ENCODE results near the gene TRIM46.
A peak's percentile ranks its signal among the peaks of the same experiment; 100 is the strongest.

Gene TRIM46

DNA sequence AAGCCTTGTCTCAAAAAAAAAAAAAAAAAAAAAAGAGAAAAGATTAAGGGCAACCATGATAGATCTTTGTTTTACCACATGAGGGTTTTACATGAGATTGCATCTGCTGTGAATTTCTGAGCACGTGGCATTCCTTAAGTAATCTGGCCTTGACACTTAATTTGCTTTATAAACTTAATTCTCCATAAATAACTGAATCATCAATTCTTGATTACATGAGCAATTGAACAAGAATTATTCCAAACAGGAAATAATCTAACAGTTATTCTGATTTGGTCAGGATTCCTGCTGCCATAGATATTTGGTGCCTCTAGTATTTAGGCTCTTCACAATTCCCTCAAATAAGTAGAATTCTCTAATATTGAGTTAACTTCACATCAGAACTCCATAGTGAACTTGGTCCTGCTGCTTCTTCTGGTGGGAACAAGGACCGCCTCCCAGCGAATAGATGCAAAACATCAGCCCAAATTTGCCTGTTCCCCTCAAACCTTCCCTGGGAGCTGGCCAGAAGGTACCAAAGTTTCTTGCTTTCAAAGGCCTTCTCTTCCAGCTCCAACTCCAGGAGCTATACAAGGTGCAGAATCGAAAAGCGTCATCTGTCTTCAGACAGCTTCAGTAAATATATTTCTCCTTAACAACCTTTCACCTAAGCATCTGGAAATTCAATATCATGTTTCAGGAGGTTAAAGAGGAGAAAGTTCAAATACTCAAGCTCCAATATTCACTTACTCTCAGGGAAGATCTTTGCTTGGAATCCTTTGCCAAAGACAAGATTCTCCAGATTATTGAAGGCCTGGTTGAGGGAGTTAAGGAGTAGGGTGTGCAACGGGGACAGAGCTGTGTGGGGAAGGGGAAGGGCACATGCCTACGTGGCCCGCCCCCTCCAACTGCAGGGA lies 1.6 kb upstream of the TRIM46 start:
- DNase-seq = no peak

DNA sequence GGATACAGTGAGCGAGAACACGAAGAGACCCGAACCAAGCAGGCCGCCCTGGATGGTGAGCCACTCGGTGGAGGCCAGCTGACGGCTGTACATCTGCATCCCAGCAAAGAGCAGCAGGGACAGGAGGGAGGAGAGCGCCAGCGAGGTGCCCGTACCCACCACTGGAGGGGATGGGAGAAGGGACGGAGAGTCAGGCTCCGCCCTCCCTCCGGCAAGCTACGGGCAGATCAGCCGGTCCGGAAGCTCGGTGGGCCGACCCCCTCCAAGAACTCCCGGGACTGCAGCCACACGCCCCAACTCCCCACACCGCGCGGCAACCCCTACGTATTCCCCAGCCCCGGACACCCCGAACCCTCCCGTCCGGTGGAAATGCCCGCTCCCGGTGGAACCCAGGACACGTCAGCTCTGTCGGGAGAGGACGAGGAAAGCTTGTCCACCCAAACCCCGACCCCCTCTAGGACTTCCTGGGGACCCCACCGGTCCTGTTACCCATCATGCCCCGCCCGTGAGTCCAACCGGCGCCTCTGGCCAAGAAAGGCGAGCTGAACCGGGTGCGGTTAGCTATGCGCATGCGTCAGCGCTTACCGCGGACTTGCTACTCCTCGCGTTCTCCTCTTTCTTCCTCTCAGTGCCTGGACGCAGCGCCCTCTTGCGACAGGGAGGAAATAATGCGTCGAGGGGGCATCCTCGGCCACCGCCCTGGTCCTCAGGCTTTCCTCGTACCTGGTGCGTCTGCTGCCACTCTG lies 744 bp upstream of the TRIM46 start, which contains the start of gene KRTCAP2:
Gene KRTCAP2 (minus strand): TSS at position 573 of the 746 bp plus-strand sequence. CDS start 80 bp downstream, at position 493.
- DNase-seq = peak; percentile 90

DNA sequence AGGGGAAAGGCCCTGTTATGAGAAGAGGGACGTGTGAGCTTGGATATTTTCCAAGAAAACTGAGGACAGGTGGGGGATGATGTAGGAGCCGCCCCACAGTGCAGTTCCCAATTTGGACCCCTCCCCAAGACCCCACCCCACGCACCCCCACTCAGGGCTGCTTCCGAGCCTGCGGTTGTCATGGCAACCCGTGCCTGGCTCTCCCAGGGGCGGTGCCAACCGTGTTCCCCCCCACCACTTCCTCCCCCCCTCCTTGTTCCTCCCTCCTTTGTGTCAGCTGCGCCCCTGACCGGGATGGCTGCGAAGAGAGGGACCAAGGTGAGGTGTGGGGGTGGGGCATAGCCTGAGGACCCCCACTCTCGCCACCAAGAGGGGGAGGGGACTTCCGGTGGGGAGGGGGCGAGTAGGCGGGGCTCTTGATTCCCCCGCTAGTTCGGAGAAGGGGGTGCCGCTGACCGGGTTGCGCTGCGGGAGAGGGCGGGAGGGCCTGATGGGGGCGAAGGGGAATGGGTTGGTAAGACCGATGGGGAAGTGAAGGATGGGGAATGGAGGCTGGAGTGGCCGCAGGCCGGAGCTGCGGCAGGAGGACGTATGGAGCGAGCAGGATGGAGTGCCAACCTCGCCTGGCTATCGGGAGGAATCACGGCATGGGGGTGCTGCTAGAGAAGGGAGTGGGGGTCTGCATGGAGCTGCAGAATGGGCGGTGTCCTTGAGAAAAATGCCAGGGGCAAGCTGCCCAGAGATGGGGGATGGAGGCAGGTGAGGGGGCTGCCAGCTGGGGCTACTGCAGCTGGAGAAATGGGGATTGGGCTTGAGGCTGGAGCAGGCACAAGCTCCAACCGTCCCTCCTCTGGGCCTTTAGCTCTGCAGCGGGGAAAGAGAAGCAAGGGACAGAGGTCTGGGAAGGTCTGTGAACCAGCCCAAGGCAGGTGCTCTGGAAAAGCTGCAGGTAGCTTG lies 953 bp downstream of the TRIM46 start:
- DNase-seq = no peak

DNA sequence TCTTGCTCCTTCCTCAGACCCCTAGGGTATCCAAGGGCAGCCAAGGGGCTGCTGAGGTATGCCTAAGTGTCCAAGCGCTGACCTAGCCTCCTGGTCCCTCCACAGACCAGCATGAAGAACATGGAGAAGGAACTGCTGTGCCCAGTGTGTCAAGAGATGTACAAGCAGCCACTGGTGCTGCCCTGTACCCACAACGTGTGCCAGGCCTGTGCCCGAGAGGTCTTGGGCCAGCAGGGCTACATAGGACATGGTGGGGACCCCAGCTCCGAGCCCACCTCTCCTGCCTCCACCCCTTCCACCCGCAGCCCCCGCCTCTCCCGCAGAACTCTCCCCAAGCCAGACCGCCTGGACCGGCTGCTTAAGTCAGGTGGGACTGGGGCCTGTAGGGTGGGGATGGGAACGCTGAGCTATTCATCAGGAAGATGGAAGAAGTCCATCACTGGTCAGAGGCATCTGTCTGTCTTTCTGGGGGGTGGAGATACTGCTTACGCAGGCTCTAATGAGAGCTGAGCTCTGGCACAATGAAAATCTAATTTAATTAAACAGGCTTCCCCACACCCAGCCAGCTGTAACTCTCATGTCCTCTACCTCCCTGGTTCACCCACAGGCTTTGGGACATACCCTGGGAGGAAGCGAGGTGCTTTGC lies 1.8 kb downstream of the TRIM46 start:
- no peak for DNase-seq

DNA sequence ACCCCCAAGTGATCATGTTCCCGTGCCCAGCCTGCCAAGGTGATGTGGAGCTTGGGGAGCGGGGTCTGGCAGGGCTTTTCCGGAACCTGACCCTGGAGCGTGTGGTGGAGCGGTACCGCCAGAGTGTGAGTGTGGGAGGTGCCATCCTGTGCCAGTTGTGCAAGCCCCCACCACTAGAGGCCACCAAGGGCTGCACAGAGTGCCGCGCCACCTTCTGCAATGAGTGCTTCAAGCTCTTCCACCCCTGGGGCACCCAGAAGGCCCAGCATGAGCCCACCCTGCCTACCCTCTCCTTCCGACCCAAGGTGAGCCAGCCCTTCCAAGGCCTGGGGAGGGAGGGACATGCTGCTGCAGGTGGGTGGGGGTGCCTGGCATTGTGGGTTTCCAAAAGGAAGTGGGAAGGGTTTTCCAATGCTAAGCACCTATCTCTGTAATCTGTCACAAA lies 2.3 kb downstream of the TRIM46 start:
- no peak for DNase-seq

DNA sequence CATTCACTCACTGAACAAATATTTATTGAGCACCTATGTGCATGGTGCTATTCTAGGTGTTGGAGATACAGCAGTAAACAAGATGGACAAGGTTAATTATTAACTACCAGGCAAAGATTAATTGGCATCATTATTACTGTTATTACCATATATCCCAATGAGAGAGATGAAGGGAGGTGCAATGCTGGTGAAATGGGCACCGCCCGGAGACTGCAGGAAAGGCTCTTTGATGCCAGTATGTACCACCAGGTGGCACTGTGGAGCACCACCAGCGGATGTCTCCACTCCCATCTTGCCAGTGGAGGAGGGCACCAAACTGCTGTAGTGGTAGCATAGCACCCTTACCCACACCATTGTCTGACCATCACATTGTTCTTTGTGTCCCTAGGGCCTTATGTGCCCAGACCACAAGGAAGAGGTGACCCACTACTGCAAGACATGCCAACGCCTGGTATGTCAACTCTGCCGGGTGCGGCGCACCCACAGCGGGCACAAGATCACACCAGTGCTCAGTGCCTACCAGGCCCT lies 3.0 kb downstream of the TRIM46 start:
- peak; percentile 27 for DNase-seq

DNA sequence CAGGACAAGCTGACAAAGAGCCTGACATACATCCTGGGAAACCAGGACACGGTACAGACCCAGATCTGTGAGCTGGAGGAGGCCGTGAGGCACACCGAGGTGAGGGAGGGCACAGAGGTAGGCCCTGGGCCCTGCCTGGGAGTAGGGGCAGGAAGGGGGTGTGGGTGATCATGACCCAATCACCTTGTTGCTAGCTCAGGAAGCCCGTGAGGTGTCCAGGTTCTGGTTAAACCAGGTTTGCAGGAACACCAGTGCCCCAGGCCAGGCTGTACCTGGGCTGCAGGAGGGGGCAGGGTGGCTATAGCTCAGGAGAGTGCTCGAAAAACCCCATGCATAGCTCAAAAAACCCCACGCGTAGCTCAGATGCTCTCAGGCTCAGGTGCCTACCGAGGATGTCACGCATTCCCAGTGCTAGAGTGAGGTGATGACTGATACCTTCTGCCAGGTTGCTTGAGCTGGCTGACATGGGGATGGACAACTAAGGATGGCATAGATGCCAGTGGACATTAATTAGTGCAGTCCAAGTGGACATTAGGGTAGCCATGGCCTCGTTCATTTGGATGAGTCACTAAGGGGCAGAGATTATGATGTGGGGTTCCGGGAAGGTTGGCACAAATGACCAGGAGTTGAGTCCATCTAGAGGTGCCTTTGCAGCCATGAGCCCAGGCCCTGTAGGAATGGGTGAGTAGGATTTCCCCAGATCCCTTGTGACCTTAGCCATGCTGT lies 3.7 kb downstream of the TRIM46 start:
- no peak for DNase-seq

DNA sequence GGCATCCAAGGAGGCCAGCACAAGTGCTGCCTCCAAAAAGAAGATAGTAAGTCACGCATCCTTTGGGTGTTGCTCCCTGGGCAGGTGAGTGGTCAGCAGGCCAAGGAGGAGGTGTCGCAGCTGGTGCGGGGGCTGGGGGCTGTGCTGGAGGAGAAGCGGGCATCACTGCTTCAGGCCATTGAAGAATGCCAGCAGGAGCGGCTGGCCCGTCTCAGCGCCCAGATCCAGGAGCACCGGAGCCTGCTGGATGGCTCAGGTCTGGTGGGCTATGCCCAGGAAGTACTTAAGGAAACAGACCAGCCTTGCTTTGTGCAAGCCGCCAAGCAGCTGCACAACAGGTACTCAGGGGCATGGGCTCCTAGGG lies 4.3 kb downstream of the TRIM46 start:
- no peak for DNase-seq

DNA sequence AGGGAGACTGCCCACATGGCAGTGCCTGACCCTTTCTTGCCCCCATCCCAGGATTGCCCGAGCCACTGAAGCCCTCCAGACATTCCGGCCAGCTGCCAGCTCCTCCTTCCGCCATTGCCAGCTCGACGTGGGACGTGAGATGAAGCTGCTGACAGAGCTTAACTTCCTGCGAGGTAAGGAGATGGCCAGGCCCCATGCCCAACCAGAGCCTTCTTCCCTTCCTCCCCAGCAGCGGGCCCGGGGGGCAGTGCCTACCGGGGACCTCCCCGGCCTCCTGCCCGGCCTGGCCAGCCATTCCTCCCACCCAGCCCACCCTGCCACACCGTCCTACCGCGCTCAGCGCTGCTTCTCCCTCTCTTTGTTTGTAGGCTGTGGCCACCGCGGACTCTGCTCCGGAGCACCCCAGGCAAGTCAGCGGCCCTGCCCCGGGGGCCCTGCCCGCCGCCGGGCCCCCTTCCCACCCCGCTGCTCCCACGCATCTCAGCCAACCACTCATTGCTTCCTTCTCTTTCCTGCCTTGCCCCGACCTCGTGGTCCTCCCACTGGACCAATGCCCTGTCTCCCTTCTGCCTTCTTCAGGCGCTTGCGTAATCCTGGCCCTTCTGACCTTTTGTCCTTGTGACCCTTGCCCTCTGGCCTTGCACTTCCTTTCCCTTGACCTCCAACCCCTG lies 4.9 kb downstream of the TRIM46 start:
- no peak for DNase-seq

DNA sequence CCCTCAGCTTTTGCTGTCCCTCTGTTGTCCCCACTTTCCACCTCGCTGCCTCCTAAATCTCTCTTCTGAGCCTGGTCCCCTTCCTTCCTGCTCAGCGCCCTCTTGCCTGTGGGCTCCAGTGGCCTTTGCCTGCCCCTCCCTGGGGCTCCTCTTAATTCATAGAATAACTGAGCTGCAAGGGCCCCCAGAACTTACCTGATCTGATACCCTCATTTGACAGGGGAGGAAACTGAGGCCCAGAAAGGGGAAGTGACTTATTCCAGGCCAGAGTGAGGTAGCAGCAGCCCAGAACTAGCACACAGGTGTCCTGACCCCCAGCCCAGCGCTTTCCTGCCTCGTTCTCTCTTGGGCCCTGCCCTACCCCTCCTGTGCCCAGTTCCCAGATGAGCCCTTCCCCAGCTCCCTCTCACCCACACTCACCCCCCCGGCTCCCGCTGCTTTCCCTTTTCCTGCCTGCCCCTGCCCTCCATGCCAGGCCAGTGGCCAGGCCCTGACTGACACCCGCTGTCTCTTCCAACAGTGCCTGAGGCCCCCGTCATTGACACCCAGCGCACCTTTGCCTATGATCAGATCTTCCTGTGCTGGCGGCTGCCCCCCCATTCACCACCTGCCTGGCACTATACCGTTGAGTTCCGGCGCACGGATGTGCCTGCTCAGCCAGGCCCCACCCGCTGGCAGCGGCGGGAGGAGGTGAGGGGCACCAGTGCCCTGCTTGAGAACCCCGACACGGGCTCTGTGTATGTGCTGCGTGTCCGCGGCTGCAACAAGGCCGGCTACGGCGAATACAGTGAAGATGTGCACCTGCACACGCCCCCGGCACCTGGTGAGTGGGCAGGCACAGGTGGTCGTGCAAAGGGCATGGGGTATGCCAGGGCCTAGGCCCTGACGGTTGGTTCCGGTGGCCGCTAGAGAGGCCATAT lies 5.7 kb downstream of the TRIM46 start:
- no peak for DNase-seq

DNA sequence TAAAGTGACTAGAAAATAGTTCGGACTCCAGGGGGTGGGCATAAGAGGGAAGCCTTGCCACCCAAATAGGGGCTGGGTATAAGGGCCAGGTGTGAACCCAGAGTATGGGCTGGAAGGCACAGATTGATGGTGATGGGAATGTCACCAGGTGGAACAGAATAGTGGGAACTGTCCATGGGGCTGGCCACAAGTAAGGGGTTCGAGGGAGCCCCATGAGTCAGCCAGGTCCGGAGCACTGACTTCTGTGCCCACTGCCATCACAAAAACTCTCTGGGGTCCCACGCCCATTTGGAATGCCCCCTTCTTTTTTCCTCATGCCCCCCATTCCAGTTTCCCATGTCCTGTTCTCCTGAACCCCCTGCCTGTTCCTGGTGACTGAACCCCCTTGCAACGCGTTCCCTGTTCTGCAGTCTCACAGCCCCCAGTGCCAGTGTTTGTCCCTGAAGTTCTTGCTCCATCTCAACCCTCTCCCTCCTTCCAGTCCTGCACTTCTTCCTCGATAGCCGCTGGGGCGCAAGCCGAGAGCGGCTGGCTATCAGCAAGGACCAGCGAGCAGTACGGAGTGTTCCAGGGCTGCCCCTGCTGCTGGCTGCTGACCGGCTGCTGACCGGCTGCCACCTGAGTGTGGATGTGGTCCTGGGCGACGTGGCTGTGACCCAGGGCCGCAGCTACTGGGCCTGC lies 7.9 kb downstream of the TRIM46 start:
- DNase-seq = no peak

DNA sequence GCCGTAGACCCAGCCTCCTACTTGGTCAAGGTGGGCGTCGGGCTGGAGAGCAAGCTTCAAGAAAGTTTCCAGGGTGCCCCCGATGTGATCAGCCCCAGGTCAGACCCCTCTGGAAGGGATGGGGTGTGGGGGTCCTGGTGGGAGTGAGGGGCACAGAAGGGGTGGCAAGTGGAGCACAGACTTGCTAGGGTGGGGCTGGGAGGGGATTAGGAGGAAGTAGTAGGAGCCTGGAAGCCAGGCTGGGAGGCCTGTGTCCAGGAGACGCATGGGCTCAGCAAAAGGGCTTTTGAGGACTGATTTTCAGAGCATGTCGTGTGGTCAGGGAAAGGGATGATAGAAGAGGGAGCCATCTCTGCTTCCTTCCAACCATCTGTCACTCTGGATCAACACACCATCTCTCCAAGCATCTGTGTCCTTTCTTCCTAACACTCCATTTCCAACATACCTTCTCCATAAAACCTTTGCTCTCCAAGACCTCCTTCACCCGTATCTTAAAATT lies 8.5 kb downstream of the TRIM46 start:
- DNase-seq = no peak

DNA sequence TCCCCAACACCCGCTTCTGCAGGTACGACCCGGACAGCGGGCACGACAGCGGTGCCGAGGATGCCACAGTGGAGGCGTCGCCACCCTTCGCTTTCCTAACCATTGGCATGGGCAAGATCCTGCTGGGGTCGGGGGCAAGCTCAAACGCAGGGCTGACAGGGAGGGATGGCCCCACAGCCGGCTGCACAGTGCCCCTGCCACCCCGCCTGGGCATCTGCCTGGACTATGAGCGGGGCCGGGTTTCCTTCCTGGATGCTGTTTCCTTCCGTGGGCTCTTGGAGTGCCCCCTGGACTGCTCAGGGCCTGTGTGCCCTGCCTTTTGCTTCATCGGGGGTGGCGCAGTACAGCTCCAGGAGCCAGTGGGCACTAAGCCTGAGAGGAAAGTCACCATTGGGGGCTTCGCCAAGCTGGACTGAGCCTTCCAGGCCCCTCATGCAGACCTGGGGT lies 10.1 kb downstream of the TRIM46 start:
- no peak for DNase-seq

DNA sequence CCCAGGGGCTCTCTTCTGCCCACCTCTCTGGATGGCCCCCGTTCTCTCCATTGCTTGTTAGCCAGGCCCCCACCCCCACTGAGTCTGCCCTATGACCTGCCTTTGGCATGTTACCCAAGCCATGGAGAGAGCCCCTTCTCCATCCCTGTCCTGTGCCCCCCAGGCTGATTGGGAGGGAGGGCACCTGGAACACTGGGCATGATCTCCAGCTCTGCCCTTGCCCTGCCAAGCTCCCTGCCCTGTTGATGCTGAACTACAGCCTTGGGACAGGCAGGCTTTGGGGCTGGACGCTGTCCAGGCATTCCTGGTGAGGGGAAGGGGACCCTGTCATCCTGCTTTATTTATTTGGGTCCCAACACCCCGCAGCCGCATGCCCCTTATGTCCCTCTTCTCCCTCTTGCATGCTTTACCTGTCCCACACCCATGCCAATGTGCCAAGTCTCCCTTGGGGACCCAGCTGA lies 10.7 kb downstream of the TRIM46 start:
- DNase-seq = no peak

DNA sequence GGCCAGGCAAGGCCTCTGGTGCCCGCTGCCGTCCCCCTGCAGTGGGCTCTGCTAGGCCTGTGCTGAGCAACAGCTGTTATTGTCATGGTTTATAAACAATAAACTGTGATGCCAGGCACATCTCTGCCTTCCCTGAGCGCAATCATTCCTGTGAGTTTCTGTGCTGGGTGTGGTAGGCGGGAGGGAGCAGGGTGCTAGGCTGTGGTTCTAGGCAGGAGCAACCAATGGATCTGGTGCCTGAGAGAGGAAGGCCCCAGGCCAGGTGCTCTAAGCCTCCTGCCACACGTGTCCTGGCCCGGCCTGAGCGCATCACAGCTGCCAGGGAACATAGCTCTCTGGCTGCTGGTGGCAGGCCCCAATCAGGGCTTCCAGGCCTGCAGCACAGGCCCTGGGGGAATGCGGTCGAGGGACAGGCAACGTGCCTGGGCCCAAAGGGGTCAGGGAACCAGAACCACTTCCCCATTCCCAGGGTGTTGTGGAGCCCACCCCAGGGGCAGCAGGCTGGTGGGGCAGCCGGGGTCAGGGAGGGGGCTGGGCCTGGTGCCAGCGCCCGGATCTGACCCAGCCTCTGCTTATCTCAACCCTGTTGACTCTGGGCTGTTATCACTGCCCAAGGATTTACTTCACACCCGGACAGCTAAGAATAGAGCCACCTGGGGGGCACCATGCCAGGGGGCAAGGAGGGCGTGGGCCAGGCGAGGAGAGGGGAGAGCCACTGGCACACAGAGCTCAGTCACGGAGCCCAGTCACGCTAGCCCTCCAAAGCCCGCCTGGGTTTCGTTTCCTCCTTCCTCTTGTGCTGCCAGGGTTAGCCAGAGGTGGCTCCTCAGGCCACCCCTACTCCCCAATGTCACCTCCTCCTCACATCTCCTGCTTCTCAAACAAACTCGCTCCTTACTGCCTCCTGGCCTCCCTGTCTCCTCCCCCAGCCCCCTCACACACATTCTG lies 11.5 kb downstream of the TRIM46 start:
- DNase-seq = no peak

DNA sequence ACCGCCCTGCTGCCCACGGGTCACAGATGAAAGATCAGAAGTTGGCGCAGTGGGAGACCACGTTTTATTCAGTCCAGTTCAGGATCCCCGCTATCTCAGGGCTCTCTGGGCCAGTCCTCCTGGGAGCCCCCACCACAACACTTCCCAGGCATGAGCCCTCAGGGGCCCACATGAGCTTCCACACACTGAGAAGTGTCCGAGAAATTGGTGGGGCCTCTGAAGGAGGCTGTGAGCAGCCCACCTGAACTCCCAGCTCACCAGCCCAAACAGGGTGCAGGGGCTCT lies 12.1 kb downstream of the TRIM46 start:
- DNase-seq = no peak

DNA sequence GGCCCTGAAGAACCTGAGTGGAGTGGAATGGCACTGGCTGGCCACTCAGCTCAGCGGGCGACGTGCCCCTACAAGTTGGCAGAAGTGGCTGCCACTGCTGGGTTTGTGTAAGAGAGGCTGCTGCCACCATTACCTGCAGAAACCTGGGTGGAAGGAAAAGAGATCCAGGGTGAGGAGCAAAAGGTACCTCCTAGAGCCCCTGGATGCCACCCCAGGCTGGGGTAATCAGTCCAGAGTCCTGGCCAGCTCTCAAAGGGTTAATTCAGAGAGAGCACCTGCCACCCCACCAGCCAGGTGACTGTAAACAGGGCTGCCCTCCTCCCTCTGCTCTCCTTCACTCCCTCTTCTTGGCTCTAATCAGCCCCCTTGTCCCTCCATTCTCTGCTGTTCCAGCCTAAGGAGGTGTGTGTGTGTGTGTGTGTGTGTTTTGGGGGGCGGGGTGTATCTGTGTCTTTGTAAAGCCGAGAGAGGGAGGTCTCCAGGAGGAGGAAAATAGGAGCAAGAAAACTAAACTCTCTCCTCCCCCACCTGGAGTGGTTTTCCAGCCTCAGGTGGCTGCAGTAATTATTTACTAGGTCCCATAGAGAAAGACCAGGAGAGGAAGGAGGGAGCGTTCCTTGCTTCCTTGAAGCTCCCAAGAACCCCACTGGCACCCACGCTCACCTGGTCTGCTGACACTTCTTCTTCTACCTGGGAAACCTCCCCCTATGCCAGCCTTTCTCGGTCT lies 12.6 kb downstream of the TRIM46 start:
- DNase-seq = no peak
